ENCODE data around the gene IKZF2. TPM values are rescaled to one million over a fixed set of nuclear protein-coding genes. Genes with fewer than 3 reads are reported as not detected.

Gene IKZF2
- total RNA-seq, 1 experiment from 2014 or later = 0.44 TPM

DNA sequence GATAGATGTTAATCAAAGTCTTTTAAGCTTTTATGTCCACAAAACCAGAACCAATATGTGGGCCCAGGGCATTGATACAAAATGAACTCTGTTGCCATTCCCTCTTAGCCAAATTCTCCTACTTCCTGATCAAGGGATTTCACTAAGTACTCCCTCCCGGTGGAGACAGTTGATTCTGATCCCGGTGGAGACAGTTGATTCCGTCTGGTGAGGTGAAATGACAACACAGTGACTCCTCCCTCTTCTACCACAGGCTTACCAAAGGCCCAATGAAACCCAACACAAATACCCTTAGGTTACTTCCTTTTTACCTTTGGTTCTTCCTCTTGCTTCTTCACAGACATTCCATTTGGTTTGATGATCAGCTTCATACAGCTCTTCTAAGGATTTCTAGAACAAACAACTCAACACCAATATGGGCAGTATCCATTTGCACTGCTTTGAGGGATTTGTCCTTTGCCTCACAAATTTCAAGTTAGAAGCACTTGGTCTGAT, 153.8 kb downstream of the IKZF2 start:
- intact Hi-C loops (cut with micrococcal nuclease; ENCODE audit: unreplicated experiment) (no loop called here), in situ Hi-C loops (cut with HindIII; ENCODE audit: low pct_unique_long_range_greater_than_20kb, low sequenced_read_pairs) (no loop called here)
- Histone ChIP-seq H3K27me3 (ENCODE audit: control insufficient read depth, insufficient read depth, low read length) (no peaks in the 10 kb centered on the region), H3K4me1 (ENCODE audit: control insufficient read depth, insufficient read depth, low read length) (no peaks in the 10 kb centered on the region), H3K4me3 (ENCODE audit: low read depth in 2 of 2, low read length in 2 of 2) (no peak overlapping the region), H3K27ac (ENCODE audit: low read length) (no peak overlapping the region), H3K36me3 (ENCODE audit: control insufficient read depth, insufficient read depth, low read length) (no peaks in the 10 kb centered on the region), H3K9me3 (ENCODE audit: control insufficient read depth, insufficient read depth, low read depth, low read length) (no peaks in the 10 kb centered on the region)
- BruUV-seq (replicated peaks) = no TSS peak
- no peak for TF ChIP-seq TCF7L2 (IDR thresholded peaks at IDR 0.05; ENCODE audit: low read depth, low read length)
- no peak for TF ChIP-seq POLR2AphosphoS5 (IDR thresholded peaks at IDR 0.05; ENCODE audit: low read depth, low read length)
- TF ChIP-seq, protein P1, sequence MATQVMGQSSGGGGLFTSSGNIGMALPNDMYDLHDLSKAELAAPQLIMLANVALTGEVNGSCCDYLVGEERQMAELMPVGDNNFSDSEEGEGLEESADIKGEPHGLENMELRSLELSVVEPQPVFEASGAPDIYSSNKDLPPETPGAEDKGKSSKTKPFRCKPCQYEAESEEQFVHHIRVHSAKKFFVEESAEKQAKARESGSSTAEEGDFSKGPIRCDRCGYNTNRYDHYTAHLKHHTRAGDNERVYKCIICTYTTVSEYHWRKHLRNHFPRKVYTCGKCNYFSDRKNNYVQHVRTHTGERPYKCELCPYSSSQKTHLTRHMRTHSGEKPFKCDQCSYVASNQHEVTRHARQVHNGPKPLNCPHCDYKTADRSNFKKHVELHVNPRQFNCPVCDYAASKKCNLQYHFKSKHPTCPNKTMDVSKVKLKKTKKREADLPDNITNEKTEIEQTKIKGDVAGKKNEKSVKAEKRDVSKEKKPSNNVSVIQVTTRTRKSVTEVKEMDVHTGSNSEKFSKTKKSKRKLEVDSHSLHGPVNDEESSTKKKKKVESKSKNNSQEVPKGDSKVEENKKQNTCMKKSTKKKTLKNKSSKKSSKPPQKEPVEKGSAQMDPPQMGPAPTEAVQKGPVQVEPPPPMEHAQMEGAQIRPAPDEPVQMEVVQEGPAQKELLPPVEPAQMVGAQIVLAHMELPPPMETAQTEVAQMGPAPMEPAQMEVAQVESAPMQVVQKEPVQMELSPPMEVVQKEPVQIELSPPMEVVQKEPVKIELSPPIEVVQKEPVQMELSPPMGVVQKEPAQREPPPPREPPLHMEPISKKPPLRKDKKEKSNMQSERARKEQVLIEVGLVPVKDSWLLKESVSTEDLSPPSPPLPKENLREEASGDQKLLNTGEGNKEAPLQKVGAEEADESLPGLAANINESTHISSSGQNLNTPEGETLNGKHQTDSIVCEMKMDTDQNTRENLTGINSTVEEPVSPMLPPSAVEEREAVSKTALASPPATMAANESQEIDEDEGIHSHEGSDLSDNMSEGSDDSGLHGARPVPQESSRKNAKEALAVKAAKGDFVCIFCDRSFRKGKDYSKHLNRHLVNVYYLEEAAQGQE (IDR thresholded peaks at IDR 0.05; ENCODE audit: insufficient read depth in 1 of 2, low read depth in 2 of 2, low read length in 1 of 2) = no peak
- TF ChIP-seq, protein P2, sequence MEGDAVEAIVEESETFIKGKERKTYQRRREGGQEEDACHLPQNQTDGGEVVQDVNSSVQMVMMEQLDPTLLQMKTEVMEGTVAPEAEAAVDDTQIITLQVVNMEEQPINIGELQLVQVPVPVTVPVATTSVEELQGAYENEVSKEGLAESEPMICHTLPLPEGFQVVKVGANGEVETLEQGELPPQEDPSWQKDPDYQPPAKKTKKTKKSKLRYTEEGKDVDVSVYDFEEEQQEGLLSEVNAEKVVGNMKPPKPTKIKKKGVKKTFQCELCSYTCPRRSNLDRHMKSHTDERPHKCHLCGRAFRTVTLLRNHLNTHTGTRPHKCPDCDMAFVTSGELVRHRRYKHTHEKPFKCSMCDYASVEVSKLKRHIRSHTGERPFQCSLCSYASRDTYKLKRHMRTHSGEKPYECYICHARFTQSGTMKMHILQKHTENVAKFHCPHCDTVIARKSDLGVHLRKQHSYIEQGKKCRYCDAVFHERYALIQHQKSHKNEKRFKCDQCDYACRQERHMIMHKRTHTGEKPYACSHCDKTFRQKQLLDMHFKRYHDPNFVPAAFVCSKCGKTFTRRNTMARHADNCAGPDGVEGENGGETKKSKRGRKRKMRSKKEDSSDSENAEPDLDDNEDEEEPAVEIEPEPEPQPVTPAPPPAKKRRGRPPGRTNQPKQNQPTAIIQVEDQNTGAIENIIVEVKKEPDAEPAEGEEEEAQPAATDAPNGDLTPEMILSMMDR (IDR thresholded peaks at IDR 0.05) = no peak
- TF ChIP-seq SIN3A (IDR thresholded peaks at IDR 0.05; ENCODE audit: borderline replicate concordance, insufficient read depth, low read depth, low read length) = no peak
- POLR2A ChIA-PET = no interaction called here
- ATAC-seq (no peak), DNase-seq (ENCODE audit: low read depth, low spot score) (no peak)
- CTCF ChIA-PET = no interaction called here

DNA sequence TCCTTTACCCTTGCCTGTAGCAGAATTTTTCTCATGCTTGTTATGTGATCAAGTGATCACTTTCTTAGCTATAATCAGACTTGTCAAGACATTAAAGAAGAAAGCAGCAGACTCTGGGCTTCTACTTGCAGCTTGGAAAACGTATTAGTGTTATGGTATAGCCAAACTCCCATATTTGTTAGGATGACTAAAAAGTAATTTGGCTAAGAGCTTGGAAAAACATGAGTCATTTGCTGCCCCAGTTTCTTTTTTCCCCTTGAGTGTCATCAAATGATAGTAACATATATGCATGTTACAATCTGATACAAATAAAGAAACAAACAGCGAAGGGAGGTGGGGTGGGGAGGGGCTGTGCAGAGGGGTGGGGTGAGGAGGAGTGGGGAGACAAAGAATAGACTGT, 155.5 kb downstream of the IKZF2 start:
- ChIA-PET POLR2A (no interaction called here), CTCF (no interaction called here)
- no TSS peak for BruUV-seq (replicated peaks)
- intact Hi-C loops (cut with micrococcal nuclease; ENCODE audit: unreplicated experiment) = no loop called here
- no peaks in the 10 kb centered on the region for H3K27me3 ChIP-seq (ENCODE audit: control insufficient read depth, insufficient read depth, low read length)
- no peak for ATAC-seq
- TF ChIP-seq, protein P2 (IDR thresholded peaks at IDR 0.05) = no peak
- TF ChIP-seq, protein P1 (IDR thresholded peaks at IDR 0.05; ENCODE audit: insufficient read depth in 1 of 2, low read depth in 2 of 2, low read length in 1 of 2) = no peak
- TF ChIP-seq TCF7L2 (IDR thresholded peaks at IDR 0.05; ENCODE audit: low read depth, low read length) = no peak
- H3K4me1 ChIP-seq (ENCODE audit: control insufficient read depth, insufficient read depth, low read length) = no peaks in the 10 kb centered on the region
- no peak overlapping the region for H3K27ac ChIP-seq (ENCODE audit: low read length)
- in situ Hi-C loops (cut with HindIII; ENCODE audit: low pct_unique_long_range_greater_than_20kb, low sequenced_read_pairs) = no loop called here
- no peaks in the 10 kb centered on the region for H3K9me3 ChIP-seq (ENCODE audit: control insufficient read depth, insufficient read depth, low read depth, low read length)
- no peaks in the 10 kb centered on the region for H3K36me3 ChIP-seq (ENCODE audit: control insufficient read depth, insufficient read depth, low read length)
- DNase-seq (ENCODE audit: low read depth, low spot score) = no peak
- H3K4me3 ChIP-seq (ENCODE audit: low read depth in 2 of 2, low read length in 2 of 2) = no peak overlapping the region
